ENCODE data around the gene WAPL. TPM values are rescaled to one million over a fixed set of nuclear protein-coding genes. Genes with fewer than 3 reads are reported as not detected.
A peak's percentile ranks its signal among the peaks of the same experiment; 100 is the strongest.

WAPL gene
- polyA plus RNA-seq, 1 donor from 2014 or later: 32.8 TPM

DNA sequence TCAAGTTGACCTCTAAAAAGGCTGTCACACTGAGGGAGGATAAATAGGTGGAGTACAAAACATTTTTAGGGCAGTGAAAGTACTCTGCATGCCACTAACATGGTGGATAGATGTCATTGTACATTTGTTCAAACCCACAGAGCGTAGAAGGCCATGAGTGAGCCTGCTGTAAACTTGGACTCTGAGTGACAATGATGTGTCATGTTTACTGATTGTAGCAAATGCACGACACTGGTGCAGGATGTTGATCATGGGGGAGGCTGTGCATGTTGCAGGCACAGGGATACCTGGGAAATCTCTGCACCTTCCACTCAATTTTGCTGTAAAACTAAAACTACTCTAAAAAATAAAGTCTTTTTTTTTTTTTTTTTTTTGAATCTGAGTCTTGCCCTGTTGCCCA lies 102.5 kb downstream of the WAPL start:
- Mint-ChIP-seq H3K27ac (no peak overlapping the region), H3K4me3 (no peak overlapping the region), H3K27me3 (peaks cover 16% of the 10 kb centered on the region), H3K4me1 (peaks cover 7 to 13% (median 11%) of the 10 kb centered on the region in 3 donors), H3K36me3 (no peaks in the 10 kb centered on the region), H3K9me3 (no peaks in the 10 kb centered on the region)

DNA sequence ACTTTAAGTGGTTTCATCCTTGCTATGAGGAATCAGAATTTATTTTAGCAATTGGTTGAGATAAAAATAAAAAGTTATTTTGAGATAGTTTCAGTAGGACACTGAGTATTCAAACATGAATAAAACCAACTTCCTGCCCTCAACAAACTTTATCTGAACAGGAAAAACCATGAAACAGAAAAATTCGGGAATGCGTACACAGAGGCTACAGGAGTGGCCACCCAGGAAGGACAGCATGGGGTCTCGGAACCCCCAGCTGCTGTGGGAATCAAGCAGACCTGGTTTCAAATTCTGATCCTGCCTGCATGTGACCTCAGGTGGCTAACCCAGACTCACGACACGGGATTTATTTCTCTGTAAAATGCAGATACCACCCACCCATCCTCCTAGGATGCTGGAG lies 106.0 kb downstream of the WAPL start:
- no peaks in the 10 kb centered on the region for H3K9me3 Mint-ChIP-seq
- peaks cover 32 to 38% (median 36%) of the 10 kb centered on the region in 3 donors for H3K4me1 Mint-ChIP-seq
- peak overlapping the region in 2 of 3 donors; percentile 29 to 41 for H3K27ac Mint-ChIP-seq
- no peaks in the 10 kb centered on the region for H3K36me3 Mint-ChIP-seq
- H3K27me3 Mint-ChIP-seq: peaks cover 16% of the 10 kb centered on the region
- H3K4me3 Mint-ChIP-seq: no peak overlapping the region

DNA sequence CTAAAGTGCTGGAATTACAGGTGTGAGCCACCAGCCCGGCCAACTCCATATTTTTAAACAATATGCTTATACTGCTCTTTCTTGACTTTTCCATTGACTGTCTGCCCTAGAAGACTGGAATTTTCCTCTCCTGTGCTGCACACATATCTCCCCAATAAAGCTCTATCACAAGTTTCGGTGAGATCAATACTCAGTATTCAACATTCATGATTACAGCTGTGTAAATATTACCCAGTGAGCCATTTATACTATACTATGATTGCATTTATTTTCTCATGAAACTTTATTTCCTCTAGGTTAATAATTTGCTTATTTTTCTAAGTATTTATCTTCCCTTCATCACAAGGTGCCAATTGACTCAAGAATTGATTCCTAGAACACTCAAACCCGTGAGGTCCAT lies 106.5 kb downstream of the WAPL start:
- peaks cover 16% of the 10 kb centered on the region for H3K27me3 Mint-ChIP-seq
- H3K4me1 Mint-ChIP-seq: peaks cover 32 to 41% (median 36%) of the 10 kb centered on the region in 3 donors
- no peaks in the 10 kb centered on the region for H3K36me3 Mint-ChIP-seq
- H3K27ac Mint-ChIP-seq: peak overlapping the region in 1 of 3 donors; percentile 29
- no peaks in the 10 kb centered on the region for H3K9me3 Mint-ChIP-seq
- H3K4me3 Mint-ChIP-seq: peak overlapping the region in 2 of 4 donors; percentile 25 to 81

DNA sequence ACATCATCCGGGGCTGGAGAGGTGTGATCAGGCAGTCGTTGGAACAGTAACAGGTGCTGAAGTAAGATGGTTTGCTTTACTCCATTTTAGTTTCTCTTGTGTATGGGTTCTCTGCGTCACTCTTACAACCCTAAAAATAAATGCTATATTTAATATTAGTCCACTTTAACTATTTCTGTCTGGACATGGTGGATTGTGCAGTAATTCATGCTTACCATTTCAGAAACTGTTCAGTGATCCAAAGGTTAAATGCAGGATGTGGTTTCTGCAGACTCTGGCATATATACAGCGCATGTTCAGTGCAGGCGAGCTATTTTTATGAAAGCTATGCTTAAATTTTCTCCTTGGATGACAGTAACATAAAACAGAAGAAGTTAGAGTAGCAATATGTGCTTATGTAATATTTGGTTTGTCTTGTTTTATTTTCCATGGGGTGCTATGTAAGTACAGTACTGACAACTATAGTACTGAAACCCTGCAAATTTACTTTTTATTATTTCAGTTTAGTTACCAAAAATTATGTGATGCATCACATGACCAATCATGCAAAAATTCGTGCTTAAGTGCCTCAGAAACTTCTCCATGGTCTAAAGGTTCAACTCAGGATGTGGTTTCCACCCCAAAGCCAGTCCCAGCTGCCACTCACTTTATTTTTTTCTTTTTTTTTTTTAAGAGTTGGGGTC lies 108.4 kb downstream of the WAPL start:
- H3K27me3 Mint-ChIP-seq: peaks cover 13% of the 10 kb centered on the region
- H3K9me3 Mint-ChIP-seq: no peaks in the 10 kb centered on the region
- peak overlapping the region; percentile 59 to 86 (median 72) for H3K4me3 Mint-ChIP-seq
- peak overlapping the region in 2 of 3 donors; percentile 68 to 86 for H3K27ac Mint-ChIP-seq
- H3K4me1 Mint-ChIP-seq: peaks cover 31 to 41% (median 32%) of the 10 kb centered on the region in 3 donors
- no peaks in the 10 kb centered on the region for H3K36me3 Mint-ChIP-seq

DNA sequence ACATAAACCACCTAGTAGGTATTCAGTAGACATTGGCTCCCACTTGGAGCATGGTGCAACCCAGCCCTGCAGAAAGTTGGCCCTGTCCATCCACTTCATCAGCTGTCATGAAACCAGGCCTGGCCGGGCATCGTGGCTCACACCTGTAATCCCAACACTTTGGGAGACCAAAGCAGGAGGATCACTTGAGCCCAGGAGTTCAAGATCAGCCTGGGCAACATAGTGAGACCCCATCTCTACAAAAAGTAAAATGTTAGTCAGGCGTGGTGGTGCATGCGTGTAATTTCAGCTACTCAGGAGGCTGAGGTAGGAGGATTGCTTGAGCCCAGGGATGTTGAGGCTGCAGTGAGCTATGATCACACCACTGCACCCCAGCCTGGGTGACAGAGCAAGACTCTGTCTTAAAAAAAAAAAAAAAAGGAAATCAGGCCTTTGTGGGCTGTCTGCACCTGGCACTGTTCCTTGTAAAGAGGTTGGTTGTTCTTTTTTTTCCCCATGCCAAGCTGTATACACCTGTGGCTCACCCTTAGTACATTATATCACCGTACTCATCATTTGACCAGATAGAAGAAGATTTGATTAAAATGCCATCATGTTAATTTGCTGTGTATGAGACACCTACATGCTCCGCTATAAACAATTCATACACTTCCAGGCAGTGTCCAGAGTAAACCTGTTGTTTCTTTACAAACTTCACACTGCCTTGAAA lies 109.6 kb downstream of the WAPL start:
- peak overlapping the region in 2 of 3 donors; percentile 68 to 86 for H3K27ac Mint-ChIP-seq
- H3K4me3 Mint-ChIP-seq: peak overlapping the region; percentile 63 to 86 (median 72)
- no peaks in the 10 kb centered on the region for H3K36me3 Mint-ChIP-seq
- H3K9me3 Mint-ChIP-seq: no peaks in the 10 kb centered on the region
- H3K4me1 Mint-ChIP-seq: peaks cover 31 to 41% (median 32%) of the 10 kb centered on the region in 3 donors
- H3K27me3 Mint-ChIP-seq: peaks cover 13% of the 10 kb centered on the region

DNA sequence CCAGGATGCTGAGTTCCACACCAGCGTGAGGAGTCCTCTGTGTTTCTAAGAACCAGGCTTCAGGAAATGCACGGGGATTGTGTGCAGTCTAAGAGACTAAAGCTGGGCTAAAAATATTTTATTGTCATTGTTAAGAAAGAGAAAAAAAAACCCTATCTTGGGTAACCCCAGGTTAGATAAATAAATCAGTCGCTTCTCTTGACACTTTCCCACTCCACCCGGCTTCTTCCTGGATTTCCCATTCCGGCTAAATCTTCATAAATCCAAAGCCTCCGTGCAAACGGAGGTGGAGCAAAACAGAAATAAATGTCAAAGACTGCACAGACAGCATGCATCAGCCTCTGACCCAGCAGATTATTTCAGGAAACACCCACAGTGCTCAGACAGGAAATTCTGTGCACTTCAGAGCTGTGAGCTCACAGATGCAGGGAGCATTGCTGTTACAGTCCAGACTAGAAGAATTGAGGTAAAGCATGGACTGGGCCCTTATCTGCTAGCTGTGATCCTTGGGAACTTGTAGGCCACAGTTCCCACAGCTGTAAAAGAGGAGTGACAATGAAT lies 110.2 kb downstream of the WAPL start:
- Mint-ChIP-seq H3K4me3 (peak overlapping the region; percentile 15 to 79 (median 60)), H3K27me3 (peaks cover 11% of the 10 kb centered on the region), H3K4me1 (peaks cover 31 to 41% (median 32%) of the 10 kb centered on the region in 3 donors), H3K27ac (peak overlapping the region in 2 of 3 donors; percentile 76 to 86), H3K9me3 (no peaks in the 10 kb centered on the region), H3K36me3 (no peaks in the 10 kb centered on the region)

DNA sequence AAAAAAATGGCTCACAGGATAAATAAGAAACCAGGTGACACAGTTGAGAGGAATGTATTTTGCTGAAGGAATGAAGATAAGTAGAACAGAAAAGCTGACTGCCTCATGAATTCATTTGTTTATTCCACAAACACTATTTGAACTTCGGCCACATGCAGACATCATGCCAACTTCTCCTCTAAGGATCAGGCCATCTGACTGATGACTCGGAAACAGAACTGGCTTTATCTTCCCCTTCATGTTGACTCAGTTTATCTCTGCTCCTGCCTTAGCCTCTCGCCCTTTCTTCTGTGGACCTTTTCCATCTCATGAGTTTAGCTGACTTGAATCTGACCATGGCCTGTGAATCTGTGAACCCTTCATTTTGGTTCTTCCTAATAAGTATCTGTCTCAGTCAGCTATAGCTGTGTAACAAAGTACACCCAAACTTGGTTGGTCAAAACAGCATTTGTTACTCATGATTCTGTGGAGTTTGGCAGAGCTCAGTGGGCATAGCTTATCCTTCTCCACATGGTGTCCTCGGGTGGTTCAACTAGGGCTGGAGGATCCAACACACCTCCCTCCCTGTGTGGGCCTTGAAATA lies 111.0 kb downstream of the WAPL start:
- Mint-ChIP-seq H3K4me1 (peaks cover 29 to 38% (median 31%) of the 10 kb centered on the region in 3 donors), H3K36me3 (no peaks in the 10 kb centered on the region), H3K27ac (no peak overlapping the region), H3K4me3 (no peak overlapping the region), H3K27me3 (peaks cover 6% of the 10 kb centered on the region), H3K9me3 (no peaks in the 10 kb centered on the region)

DNA sequence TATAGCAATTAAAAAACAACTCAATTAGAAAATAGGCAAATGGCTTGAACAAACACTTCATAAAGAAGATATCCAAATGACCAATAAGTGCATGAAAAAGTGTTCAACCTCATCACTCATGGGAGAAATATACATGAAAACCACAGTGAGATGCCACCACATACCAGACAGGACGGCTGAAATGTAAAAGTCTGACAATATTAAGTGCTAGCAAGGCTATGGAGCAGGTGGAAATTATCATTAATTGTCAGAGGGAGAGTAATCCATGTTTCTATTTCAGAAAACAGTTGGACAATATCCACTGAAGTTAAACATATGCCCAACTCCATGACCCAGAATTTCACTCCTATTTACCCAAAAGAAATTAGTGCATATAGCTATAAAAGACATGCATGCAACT lies 112.4 kb downstream of the WAPL start:
- no peaks in the 10 kb centered on the region for H3K27me3 Mint-ChIP-seq
- no peaks in the 10 kb centered on the region for H3K9me3 Mint-ChIP-seq
- no peak overlapping the region for H3K4me3 Mint-ChIP-seq
- peaks cover 24 to 32% (median 26%) of the 10 kb centered on the region in 3 donors for H3K4me1 Mint-ChIP-seq
- H3K27ac Mint-ChIP-seq: no peak overlapping the region
- H3K36me3 Mint-ChIP-seq: peaks cover 1% of the 10 kb centered on the region

DNA sequence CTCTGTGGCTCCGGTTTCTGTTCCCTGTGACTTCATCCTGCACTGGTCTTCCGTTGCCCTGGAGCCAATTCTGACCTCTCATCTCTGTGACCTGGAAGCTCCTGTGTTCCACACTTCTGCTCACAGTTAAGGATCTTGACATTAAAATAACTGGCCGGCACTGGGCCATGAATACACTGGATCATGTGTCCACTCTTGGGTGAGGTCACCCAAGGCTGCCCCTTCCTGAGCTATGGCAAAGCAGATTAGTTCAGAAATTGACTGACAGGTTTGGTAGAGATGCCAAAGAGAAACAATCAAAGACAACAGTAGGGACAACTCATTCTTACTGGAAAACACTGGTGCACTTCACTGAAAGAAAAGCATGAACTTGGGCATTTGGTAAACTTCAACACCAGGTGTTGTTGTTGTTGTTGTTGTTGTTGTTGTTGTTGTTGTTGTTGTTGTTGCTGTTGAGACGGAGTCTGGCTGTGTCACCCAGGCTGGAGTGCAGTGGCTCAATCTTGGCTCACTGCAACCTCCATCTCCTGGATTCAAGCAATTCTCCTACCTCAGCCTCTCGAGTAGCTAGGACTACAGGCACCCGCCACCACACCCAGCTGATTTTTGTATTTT lies 118.3 kb downstream of the WAPL start:
- H3K4me3 Mint-ChIP-seq: peak overlapping the region in 2 of 4 donors; percentile 37 to 76

DNA sequence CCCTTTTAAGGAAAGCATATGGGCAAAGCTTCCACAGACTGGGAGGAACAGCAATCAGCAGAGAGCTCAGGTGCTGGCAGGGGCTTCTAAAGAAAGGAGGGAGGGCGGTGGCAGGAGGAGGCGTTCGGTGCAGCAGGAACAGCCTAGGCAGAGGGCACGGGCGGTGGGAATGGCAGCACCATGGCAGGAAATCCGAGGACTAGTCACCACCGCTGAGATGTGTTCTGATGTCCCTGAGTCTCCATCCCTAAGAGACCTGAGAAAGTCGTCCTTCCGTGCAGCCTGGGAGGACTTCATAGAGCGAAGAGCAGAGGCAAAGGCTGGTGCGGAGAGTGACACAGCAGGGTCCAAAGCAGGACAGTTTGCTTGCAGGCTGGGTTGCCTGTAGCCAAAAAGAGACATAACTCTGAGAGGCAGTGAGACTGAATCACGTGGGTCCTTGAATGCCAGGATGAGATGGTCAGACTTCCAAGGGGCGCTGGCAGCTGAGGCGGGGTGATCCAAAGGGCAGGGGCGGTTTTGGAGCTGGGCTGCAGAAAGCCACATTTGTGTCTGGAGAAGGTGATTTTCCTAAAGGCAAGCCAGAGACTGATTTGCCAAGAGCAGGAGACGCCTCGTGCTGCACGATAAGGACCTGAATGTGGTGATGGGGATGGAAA lies 119.2 kb downstream of the WAPL start:
- peak overlapping the region in 1 of 3 donors; percentile 33 for H3K27ac Mint-ChIP-seq
- H3K27me3 Mint-ChIP-seq: peaks cover 6% of the 10 kb centered on the region
- H3K4me3 Mint-ChIP-seq: peak overlapping the region in 3 of 4 donors; percentile 26 to 77 (median 76)
- H3K36me3 Mint-ChIP-seq: peaks cover 1% of the 10 kb centered on the region
- peaks cover 5 to 9% (median 8%) of the 10 kb centered on the region in 3 donors for H3K4me1 Mint-ChIP-seq
- no peaks in the 10 kb centered on the region for H3K9me3 Mint-ChIP-seq

More for the DNA sequence above, 118.3 kb downstream of the WAPL start:
- H3K4me1 Mint-ChIP-seq: peaks cover 5 to 9% (median 8%) of the 10 kb centered on the region in 3 donors
- H3K27ac Mint-ChIP-seq: no peak overlapping the region
- H3K27me3 Mint-ChIP-seq: peaks cover 6% of the 10 kb centered on the region
- H3K36me3 Mint-ChIP-seq: peaks cover 1% of the 10 kb centered on the region
- H3K9me3 Mint-ChIP-seq: no peaks in the 10 kb centered on the region

DNA sequence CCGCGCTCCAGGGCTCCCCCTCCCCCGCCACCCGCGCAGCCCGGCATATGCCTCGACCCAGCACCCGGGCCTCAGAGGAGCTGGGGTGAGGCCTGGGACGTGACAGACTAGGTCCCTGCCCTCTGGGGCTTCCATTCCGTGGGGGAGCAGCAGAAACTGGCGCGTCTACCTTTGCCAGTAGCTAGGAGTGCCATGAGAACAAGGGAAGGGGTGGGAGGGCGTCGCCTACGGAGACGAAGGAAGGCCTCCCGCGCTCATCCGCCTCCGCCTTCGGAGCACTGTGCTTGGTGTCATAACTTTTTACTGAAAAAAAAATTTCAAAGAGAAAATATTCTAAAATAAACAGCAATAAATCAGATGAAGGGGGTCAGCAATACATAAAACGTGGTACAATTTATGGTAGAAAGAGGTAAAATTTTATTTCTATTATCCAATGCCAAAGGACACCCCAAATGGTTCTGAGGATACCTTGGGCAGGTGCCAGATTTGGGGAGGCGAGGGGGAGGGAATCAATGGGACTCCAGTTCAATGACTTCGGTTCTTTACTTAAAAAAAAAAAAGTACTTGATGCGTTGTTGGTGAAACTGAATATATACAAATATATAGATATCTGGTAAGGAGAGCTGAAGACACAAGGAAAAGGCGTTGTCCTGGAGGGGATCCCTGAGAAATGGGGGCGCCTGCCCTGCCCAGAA lies 119.9 kb downstream of the WAPL start:
- Mint-ChIP-seq H3K27ac (peak overlapping the region in 1 of 3 donors; percentile 33), H3K36me3 (peaks cover 1% of the 10 kb centered on the region), H3K27me3 (peaks cover 7% of the 10 kb centered on the region), H3K9me3 (no peaks in the 10 kb centered on the region), H3K4me1 (peaks cover 5 to 9% (median 8%) of the 10 kb centered on the region in 3 donors), H3K4me3 (peak overlapping the region; percentile 16 to 94 (median 68))

DNA sequence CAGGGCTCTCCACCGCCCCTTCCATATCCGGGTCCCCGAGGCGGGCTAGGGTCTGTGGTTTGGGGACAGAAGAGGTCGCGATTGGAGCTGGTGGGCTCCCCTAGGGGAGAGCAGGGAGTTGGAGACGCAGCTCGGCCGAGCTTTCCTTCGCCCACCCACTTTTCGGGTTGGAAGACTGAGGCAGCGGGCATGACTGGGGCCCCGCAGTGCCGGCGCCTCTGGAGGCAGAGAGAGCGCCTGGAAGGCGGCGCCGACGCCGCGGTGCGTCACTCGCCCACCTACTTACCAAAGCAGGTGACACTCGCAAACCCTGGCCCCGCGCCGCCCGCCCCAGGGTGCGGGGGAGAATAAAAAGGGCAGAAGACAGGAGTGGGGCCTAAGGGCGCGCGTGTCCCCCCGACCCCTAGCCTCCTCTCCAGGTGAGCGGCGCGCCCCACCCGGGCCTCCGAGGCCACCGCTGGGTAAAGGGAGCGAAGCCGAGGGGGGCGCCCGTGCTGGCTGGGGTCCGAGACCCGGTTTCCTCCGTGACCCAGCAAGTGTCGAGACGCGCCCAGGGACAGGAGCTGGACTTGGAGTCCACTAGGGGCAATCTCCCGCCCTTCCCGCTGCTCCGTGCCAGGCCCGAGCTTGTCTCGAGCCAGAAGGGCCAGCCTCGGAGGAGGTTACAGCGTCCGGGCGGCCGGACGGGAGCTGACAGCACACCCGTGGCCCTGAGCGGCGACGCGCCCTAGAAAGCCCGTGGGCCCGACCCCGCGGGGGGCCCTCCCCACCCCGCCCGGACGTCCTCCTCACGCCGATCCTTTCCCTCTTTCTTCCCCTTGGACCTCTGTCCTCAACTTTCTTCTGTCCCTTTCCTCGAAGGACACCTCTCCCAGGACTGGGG lies 120.6 kb downstream of the WAPL start:
- H3K4me3 Mint-ChIP-seq: peak overlapping the region; percentile 89 to 95 (median 94)
- H3K27ac Mint-ChIP-seq: peak overlapping the region in 2 of 3 donors; percentile 50 to 84
- peaks cover 1% of the 10 kb centered on the region for H3K36me3 Mint-ChIP-seq
- peaks cover 7% of the 10 kb centered on the region for H3K27me3 Mint-ChIP-seq
- H3K9me3 Mint-ChIP-seq: no peaks in the 10 kb centered on the region
- peaks cover 5 to 9% (median 8%) of the 10 kb centered on the region in 3 donors for H3K4me1 Mint-ChIP-seq
